ENCODE data around the gene TSLP.

Gene TSLP

DNA sequence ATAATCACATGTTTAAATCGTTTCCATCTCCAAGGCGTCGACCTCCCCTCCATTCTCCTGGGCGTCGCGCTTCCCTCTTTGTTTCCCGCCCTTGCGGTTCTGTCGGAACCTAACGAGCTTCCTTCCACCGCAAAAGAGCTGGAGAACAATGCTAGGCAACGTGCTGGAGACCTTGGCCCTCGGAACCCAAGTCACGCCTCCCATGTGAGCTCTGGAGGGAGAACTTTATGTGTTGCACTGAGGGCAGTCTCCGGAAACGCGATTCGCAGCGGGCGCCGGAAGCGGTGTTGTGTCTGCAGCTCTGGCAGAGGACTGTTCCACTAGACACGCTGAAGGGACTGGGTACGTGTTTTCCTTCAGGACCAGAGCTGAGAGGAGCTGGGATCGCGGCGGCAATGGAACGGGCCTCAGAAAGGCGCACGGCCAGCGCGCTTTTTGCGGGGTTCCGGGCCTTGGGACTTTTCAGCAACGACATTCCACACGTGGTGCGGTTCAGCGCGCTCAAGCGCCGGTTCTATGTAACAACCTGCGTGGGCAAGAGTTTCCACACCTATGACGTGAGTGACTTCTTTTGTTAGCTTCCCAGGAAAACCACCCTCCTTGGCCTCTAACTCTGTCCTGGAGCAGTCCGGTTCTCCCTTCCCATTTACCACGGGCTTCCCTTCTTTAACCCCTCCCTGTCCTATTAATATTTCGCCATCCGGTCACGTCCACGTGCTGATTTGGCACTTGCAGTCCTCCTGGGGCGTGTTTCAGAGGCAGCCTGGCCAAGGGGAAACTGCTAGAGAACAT, 20.7 kb downstream of the TSLP start, which contains the start of gene WDR36:
Gene WDR36, plus strand, starts transcription at position 287 of the 792 bp plus-strand sequence. Its CDS starts 109 bp downstream, at position 396.
- intact Hi-C loops (cut with DNase I) = loop anchor here (2.0 to 5.0 kb wide), 4 partner anchors 335 to 1069 kb away; partner anchors contain the start of genes NREP and SLC25A46
- DNase-seq = peak; percentile 84 to 98 (median 90)

DNA sequence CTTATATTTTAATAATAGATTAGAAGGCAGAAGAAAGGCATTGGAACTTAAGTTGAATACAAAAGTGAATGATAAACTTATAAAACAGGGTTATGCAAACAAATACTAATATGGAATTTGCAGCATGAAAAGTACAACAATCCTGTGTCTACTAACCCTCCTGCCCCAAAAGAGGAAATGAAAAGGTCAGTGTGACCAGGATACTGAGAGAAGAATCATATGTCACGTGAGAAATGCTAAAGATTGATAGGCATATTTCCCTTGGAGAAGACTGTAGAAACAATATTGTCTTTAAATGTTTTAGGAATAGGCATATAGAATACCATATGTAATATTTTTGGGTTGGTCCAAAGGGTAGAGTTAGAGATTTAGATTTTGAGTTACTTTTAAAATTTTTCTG, 24.5 kb downstream of the TSLP start:
- intact Hi-C loops (cut with DNase I) = no loop called here
- no peak for DNase-seq

DNA sequence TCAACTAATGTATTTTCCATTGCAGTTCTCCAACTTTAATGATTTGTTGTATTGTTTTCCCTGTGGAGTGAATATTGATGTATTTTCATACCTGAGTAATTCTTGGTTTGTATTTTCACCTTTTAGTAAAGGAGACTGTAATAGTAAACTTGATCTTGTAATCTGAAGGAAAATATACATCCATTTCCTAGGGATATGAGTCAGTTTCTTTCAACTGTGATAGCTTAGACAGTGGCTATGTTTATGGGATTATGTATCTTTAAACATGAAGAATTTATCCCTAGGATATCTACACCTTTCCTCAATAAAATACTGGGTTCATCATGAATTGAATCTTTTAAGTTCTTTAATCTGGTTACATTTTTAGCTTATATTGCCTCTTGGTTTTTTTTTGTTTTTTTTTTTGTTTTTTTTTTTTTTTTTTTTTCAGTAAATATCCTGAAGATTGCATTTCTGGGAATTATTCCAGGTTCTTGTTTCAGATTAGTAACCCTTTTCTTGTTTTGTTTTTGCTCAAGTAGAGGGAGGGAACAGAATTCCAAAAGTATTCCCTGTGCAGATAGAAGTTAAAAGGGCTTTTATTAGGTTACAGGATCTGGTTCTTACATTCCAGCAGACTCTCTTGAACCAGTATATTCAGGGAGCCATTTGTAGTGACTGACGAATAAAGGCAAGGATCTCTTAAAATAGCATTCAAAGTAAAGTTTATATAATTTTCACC, 27.7 kb downstream of the TSLP start:
- no peak for DNase-seq
- intact Hi-C loops (cut with DNase I) = no loop called here

DNA sequence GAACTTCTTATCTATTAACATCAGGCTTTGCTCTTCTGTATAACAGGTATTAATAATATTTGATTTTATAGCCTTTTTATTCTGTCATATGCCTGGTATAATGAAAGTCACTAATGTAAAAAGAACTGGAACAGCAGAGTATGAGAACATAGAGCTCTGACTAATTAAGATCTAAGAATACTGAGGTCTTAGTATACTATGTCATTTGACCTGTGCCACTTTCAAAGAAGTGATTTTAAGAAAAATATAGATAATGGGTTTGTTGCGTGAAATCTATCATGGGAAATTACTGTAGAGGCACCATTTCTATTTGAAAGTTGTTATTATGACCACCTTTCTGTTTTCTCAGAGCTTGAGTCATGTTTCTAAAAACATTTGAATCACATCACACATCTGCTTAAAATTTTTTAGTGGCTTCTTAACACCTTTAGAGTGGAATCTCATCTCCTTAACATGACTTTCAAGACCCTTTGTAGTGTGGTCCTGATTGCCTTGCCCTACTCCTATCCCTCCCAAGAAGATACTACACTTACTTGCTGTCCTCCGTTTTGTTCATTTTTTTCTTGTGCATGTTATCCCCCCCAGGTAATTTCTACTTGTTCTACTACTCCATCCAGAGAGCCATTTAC, 34.9 kb downstream of the TSLP start:
- DNase-seq = no peak
- intact Hi-C loops (cut with DNase I) = no loop called here

DNA sequence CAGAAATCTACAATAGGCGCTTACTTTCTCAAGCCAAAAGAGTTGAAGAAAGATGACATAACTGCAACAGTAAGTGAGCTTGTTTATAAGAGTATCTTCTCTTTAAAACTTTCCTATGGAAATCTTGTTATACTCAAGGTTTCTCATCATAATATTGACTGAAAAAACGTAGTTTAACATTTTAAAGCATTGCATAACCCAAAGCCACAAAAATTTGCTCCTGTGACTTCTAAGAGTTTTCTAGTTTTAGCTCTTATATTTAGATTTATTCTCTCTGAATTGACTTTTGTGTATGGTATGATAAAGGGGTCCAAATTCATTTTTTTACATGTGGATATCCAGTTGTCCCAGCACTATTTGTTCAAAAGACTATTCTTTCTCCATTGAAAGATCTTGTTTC, 35.9 kb downstream of the TSLP start:
- intact Hi-C loops (cut with DNase I) = no loop called here
- no peak for DNase-seq

DNA sequence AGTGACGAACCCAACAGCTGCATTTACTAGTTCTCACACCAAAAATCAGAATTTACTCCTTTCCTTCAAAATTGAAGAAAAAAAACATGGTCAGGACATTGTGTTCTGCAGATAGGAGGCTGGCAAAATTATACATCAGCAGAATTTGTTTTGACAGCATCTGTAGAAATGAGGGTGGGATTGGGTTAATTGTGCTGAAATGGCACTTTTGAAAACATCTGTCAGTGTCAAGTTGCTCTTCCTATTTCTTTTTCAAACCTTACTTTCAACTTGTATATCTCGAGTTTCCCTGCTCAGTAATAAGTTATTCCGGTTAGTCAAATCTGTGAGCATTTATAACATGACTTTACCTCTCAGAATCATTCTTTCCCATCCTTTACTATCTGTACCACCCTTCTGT, 40.4 kb downstream of the TSLP start:
- intact Hi-C loops (cut with DNase I) = no loop called here

DNA sequence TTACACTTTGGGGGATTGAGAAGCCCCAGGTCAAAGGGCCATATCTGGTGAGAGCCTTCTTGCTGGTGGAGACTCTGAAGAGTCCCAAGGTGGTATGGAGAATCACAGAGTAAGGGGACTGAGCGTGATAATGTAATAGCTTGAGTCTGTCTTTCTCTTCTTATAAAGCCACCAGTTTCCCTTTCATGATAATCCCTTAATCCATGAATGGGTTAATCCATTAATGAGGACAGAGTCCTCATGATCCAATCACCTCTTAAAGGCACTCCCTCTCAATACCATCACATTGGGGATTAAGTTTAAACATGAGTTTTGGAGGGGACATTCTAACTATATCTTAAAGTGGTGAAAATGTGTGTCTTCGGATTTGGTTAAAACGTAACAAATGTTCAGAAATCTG, 42.2 kb downstream of the TSLP start:
- intact Hi-C loops (cut with DNase I) = no loop called here

More for the DNA sequence above, 40.4 kb downstream of the TSLP start:
- no peak for DNase-seq

DNA sequence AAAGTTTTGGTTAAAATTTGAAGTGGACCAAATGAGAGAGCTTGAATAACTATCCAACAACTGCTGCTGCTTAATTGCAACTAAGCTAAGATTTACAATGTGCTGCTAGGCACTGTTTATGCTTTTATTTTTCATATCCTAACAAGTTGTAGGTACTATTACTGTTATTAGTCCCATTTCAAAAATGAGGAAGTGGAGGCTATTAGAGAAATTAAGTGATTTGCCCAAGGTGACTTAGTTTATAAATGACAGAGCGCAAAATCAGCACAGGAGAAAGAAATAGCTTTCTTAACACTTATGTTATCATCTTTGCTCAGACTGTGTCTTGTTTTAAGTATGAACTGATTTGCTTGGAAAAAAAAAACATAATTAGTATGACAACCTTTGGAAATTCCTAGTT, 43.7 kb downstream of the TSLP start:
- intact Hi-C loops (cut with DNase I) = no loop called here
- no peak for DNase-seq

More for the DNA sequence above, 42.2 kb downstream of the TSLP start:
- no peak for DNase-seq

DNA sequence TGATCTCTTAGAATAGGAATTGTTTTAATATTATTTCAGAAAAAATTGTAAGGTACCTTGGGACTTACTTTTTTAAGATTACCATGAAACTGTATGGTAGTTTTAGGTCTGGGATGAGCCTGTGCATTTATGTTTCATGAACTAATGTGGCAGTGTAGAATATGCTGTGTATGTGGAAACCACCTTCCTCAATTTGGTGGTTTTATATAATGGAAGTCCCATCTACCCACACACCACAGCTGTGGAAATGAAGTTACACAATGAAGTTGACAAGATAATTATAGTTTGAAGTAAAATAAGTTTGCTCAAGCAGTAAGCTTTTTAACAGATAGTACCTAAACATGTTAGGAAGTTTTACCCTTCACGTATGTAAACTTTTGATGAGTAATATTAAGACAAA, 45.0 kb downstream of the TSLP start:
- intact Hi-C loops (cut with DNase I) = no loop called here
- no peak for DNase-seq

DNA sequence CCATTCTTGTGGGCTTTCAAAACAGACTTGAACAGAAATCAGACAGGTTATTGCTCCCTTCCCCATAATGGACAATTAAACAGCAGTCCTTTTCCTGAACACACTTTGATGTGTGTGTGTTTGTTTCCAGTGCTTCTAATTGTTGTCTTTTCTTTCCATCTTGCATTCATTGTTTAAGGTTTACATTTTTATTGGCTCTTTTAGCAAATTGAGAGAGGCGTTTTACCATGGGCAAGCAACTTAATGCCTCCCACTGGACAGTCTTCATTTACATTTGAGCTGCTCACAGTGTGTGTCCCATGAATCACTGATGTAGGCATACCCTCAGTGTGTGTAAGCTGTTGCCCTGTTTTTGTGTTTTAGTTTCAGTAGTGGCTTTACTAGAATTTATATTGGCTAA, 45.6 kb downstream of the TSLP start:
- no peak for DNase-seq
- intact Hi-C loops (cut with DNase I) = no loop called here

DNA sequence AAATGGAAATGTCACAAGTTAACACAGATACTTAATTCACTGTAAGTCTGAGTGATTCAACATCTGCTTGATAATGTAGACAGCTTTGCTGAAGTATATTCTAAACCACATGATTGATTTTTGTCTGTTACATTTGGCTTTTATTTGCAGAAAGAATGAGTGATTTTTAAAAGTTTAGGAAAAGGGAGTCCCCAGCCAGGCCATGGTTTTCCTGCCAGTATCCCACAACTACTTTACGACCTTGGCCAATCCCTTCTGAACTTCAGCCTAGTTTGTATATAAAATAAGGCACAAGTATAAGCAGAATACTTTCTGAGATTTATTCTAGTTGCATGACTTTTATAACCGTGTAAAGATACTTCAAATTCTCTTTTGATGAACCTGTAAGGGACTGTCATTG, 47.7 kb downstream of the TSLP start:
- intact Hi-C loops (cut with DNase I) = no loop called here
- DNase-seq = no peak

DNA sequence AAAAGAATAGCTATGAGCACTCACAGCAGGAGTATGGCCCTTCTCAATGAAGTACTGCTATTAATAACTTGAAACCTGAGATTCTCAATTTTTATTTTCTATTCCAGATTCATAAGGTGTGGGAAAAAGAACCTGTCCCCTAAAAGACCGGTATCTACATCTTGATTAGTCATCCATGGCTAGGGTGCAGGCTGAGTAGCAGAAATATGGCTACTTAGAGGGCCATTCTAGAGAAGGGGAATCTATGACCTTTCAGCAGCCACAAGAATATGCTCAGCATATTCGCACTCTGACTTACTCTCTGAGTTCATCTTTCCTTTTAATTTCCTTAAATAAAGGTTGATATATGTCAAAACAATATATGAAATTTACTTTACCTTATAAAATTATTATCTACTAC, 48.3 kb downstream of the TSLP start:
- DNase-seq = no peak
- intact Hi-C loops (cut with DNase I) = no loop called here

DNA sequence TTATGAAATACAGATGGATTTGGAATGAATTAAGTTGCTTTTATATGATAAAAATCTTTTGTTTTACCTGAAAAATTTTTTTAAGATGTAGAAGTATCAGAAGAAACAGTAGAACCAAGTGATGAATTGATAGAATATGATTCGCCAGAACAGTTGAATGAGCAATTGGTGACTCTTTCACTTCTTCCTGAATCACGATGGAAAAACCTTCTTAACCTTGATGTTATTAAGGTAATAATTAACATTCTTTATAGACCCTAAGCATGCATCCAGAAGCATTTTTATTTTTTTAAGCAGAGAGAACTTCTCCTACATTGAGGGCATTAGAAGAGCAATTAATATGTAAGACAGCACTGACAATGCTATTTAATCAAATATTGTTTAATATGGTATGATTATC, 49.4 kb downstream of the TSLP start:
- intact Hi-C loops (cut with DNase I) = no loop called here

DNA sequence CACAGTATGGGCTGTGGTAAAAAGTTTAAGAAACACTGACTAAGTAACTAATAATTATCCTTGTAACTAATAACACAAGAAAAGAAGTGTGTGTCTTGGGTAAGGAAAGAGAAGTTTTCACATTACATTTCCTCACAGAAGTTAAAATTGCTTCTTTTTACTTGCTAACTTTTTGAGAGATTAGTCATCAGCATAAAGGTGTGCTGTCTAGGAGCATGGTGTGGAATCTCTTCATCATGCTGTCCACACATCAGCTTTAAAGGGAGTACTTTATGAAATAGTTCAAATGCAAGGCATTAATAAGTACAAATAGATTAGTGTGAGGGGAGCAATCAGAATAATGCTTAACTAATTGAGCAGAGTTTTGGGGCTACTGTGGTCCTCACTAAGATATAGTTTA, 50.4 kb downstream of the TSLP start:
- no peak for DNase-seq
- intact Hi-C loops (cut with DNase I) = no loop called here

More for the DNA sequence above, 49.4 kb downstream of the TSLP start:
- DNase-seq = no peak

DNA sequence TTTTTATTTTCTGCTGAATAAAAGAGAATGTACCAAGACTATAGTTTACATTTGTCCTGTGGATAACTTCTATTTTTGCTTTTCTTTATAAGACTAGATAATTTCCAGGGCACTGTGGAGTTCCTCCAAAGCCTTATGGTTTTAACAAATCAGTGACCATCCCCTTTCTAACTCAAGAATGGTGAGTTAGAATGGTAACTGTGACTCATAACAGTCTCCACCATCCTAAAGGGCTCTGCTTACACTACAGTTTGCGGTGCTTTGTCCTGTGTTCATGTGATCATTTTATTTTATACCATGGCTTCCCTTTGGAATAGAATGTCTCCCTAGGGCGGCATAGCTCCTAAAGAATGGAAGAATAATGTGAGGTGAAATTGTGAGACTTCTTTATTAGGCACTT, 50.9 kb downstream of the TSLP start:
- intact Hi-C loops (cut with DNase I) = no loop called here
- DNase-seq = no peak

DNA sequence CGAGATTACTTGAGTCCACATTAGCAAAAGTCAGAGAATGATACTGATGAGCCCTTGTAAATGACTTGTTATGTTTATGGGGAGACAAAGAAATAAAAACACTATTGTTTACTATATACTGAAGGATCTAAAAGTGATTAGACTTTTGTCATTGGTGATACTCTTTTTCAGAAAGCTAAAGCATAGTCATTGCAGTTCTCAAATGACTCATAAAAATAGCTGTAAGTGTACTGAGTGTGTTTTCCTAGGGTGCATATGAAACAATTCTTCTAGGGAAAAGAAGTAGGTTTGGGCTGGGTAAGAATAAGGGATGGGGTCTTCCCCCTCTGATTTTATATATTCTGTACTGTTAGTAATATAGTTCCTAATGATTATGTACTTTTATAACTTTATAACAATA, 53.3 kb downstream of the TSLP start:
- DNase-seq = no peak
- intact Hi-C loops (cut with DNase I) = no loop called here

DNA sequence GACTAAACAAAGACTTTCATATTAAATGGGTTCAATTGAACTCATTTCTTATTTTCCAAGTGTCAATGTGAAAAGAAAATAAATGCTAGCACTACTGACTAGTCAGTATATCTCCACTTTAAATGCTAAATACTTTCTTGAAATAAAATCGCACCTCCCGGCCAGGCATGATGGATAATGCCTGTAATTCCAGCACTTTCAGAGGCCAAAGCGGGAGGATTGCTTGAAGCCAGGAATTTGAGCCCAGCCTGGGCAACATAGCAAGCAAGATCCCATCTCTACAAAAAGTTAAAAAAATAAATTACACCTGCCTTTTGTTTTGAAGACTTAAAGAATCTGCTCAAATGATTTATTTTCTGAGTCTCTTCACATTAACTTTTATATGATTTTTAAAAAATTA, 55.4 kb downstream of the TSLP start:
- intact Hi-C loops (cut with DNase I) = no loop called here
- no peak for DNase-seq
